Cortex of kidney (tissue), 1 donor: ENCODE data around the gene UQCC5.
A peak's percentile ranks its signal among the peaks of the same experiment; 100 is the strongest.

Source experiments
- DNase-seq: peaks from one replicate; lab custom pipeline; 2025; lab: John Stamatoyannopoulos, UW

The UQCC5 gene

GRCh38 chr3:52536369-52537164 lies at the start of gene UQCC5:
Gene UQCC5, plus strand, starts transcription at chr3:52536605. Its CDS starts 151 bp downstream, at chr3:52536756.
- peak; percentile 92 for DNase-seq

GRCh38 chr3:52487050-52487787 lies 49.2 kb upstream of the UQCC5 start:
- no peak for DNase-seq

- DNase-seq = no peak
These were observed 48.4 kb upstream of the UQCC5 start for GRCh38 chr3:52487788-52488691.

- DNase-seq = no peak
These were observed 47.7 kb upstream of the UQCC5 start for GRCh38 chr3:52488746-52489145.

GRCh38 chr3:52489453-52489852 lies 47.0 kb upstream of the UQCC5 start:
- DNase-seq = no peak

GRCh38 chr3:52490035-52490938 lies 46.1 kb upstream of the UQCC5 start:
- no peak for DNase-seq

GRCh38 chr3:52490939-52491526 lies 45.4 kb upstream of the UQCC5 start:
- no peak for DNase-seq

- DNase-seq = no peak
These were observed 44.3 kb upstream of the UQCC5 start for GRCh38 chr3:52492059-52492458.

GRCh38 chr3:52493232-52494017 lies 43.0 kb upstream of the UQCC5 start:
- DNase-seq = no peak

- no peak for DNase-seq
These were observed 42.0 kb upstream of the UQCC5 start for GRCh38 chr3:52494445-52494844.

- no peak for DNase-seq
These were observed 41.4 kb upstream of the UQCC5 start, which contains the start of gene STAB1 for GRCh38 chr3:52494886-52495495. Gene STAB1, plus strand, starts transcription at chr3:52495338. Its CDS starts 76 bp downstream, at chr3:52495414.

- no peak for DNase-seq
These were observed 40.4 kb upstream of the UQCC5 start for GRCh38 chr3:52495777-52496602.

GRCh38 chr3:52498137-52499054 lies 38.0 kb upstream of the UQCC5 start:
- no peak for DNase-seq

GRCh38 chr3:52501046-52501445 lies 35.4 kb upstream of the UQCC5 start:
- DNase-seq = no peak

- DNase-seq = no peak
These were observed 34.4 kb upstream of the UQCC5 start for GRCh38 chr3:52502001-52502400.

- DNase-seq = no peak
These were observed 33.5 kb upstream of the UQCC5 start for GRCh38 chr3:52502808-52503350.

GRCh38 chr3:52503788-52504424 lies 32.5 kb upstream of the UQCC5 start:
- no peak for DNase-seq
